Measurements from ENCODE around the gene NCOA3. TPM values are rescaled to one million over a fixed set of nuclear protein-coding genes. Genes with fewer than 3 reads are reported as not detected.
A peak's percentile ranks its signal among the peaks of the same experiment; 100 is the strongest.

NCOA3 gene
- total RNA-seq, 1 experiment from 2014 or later: 23.3 TPM

GRCh38 chr20:47588158-47588557, 86.5 kb downstream of the NCOA3 start:
- Histone ChIP-seq H4K8ac (replicated peaks; ENCODE audit: insufficient read length, low read depth, low read length) (no peak overlapping the region), H3K4me2 (ENCODE audit: insufficient read depth, insufficient read length, low read length) (no peak overlapping the region), H2BK5ac (ENCODE audit: insufficient read length, low read length) (no peak overlapping the region), H3K9ac (ENCODE audit: extremely low read depth, insufficient read length, low read length) (no peak overlapping the region), H3K79me1 (ENCODE audit: insufficient read depth, low read depth, low read length, poor library complexity, severe bottlenecking) (peaks cover 5% of the 10 kb centered on the region), H3K14ac (ENCODE audit: insufficient read depth, low read length) (no peak overlapping the region), H4K5ac (ENCODE audit: insufficient read length, low read depth, low read length) (no peak overlapping the region), H3K9me3 (ENCODE audit: control insufficient read depth, low read depth, low read length) (no peaks in the 10 kb centered on the region), H2AK5ac (ENCODE audit: insufficient read length, low read length) (no peak overlapping the region), H4K20me1 (ENCODE audit: control insufficient read depth, insufficient read depth, insufficient read length) (no peaks in the 10 kb centered on the region), H4K91ac (ENCODE audit: insufficient read length, low read depth, low read length) (no peak overlapping the region), H3K23me2 (ENCODE audit: insufficient read length, low read depth, low read length, poor library complexity, severe bottlenecking) (no peaks in the 10 kb centered on the region), H2BK120ac (ENCODE audit: low read depth, low read length, poor library complexity, severe bottlenecking) (no peak overlapping the region), H2BK15ac (ENCODE audit: low read depth, low read length) (no peak overlapping the region), H3K27ac (ENCODE audit: insufficient read length, low read depth, low read length) (no peak overlapping the region), H3K4ac (ENCODE audit: low read depth, low read length) (no peak overlapping the region), H3K79me2 (ENCODE audit: insufficient read depth, low read length) (no peaks in the 10 kb centered on the region), H3K18ac (ENCODE audit: insufficient read length, low read depth, low read length) (no peak overlapping the region), H3T11ph (ENCODE audit: low read length) (no peak overlapping the region), H3K27me3 (ENCODE audit: insufficient read depth, low read length) (no peaks in the 10 kb centered on the region), H2AFZ (ENCODE audit: low read length) (no peak overlapping the region), H3K56ac (ENCODE audit: insufficient read length, low read depth, low read length) (no peak overlapping the region), H3K4me1 (ENCODE audit: insufficient read depth, low read length) (no peaks in the 10 kb centered on the region), H2BK12ac (ENCODE audit: insufficient read length, low read depth, low read length) (no peak overlapping the region), H2BK20ac (ENCODE audit: low read depth, low read length, poor library complexity, severe bottlenecking) (no peak overlapping the region), H3K23ac (ENCODE audit: insufficient read length, low read depth, low read length) (no peak overlapping the region)
- H3K4me1 Mint-ChIP-seq: peaks cover 35 to 42% of the 10 kb centered on the region in 2 experiments
- no CpG with 5 or more reads among the region's 8 CpGs for WGBS (ENCODE audit: extremely low coverage, insufficient read length, low lambda C conversion rate)
- H3K9me3 Mint-ChIP-seq: no peaks in the 10 kb centered on the region; a peak in 1 of 5 replicates
- no peak for TF ChIP-seq CTCF (conservative IDR thresholded peaks at IDR 0.05)
- no peak for DNase-seq
- peak overlapping the region in 1 of 3 experiments; percentile 8; a peak in 1 of 7 replicates for H3K27ac Mint-ChIP-seq
- H3K4me3 Mint-ChIP-seq: no peak overlapping the region
- peaks cover 2 to 22% (median 10%) of the 10 kb centered on the region in 3 experiments; a peak in 4 of 7 replicates for H3K36me3 Mint-ChIP-seq (ENCODE audit: insufficient read depth in 1 of 3, low read depth in 3 of 3)
- peaks cover 1% of the 10 kb centered on the region; the same call in 1 of the 2 replicates for H3K27me3 Mint-ChIP-seq (ENCODE audit: low read depth)

Measured in H9 (cell line).